A549 treated with GW870086 at 1 μM for 4 hours (cell line): ENCODE measurements around the gene ASB8. TPM values are rescaled to one million over a fixed set of nuclear protein-coding genes. Genes with fewer than 3 reads are reported as not detected.

Experiments used
- total RNA-seq: library from RNA; stranded (reverse); fragments of 200-300 nt; extraction: Qiagen RNA extraction; gene quantifications from 5 replicates; pipeline ENCODE4 v1.2.3, GENCODE V29; 2022; ENCODE audit warnings: low read depth

ASB8 gene
- 12.4 to 17.2 TPM (median 14.4 TPM) in 5 replicates for total RNA-seq

GRCh38 chr12:48157018-48157888 is at the start of gene ASB8:
TSS of gene ASB8 (minus strand) at chr12:48157515. CDS start at chr12:48153496, 4,019 bp downstream.

GRCh38 chr12:48203192-48203591 is 45.9 kb upstream of the ASB8 start, which contains the start of gene OR10AD1:
TSS of gene OR10AD1 (minus strand) at chr12:48203292. CDS start at chr12:48203292, 0 bp downstream.

GRCh38 chr12:48183091-48183875 is 26.0 kb upstream of the ASB8 start, which contains the start of gene CCDC184:
TSS of gene CCDC184 (plus strand) at chr12:48183644. CDS start at chr12:48184123, 479 bp downstream.

GRCh38 chr12:48119078-48119833 is 38.1 kb downstream of the ASB8 start, which contains the start of gene PFKM:
TSS of gene PFKM (plus strand) at chr12:48119364. CDS start at chr12:48122775, 3,411 bp downstream.

GRCh38 chr12:48105867-48106680 is 51.2 kb downstream of the ASB8 start, which contains the start of gene SENP1:
TSS of gene SENP1 (minus strand) at chr12:48106079. CDS start at chr12:48101472, 4,607 bp downstream.

Other genes starting within 250 kb of the ASB8 start
- gene TMEM106C, start 193.9 kb downstream of the ASB8 start, total RNA-seq = 119 to 142 TPM (median 124 TPM) in 5 replicates
- 0.02 to 0.08 TPM (median 0.06 TPM) in 4 of 5 replicates, not detected in the other for gene COL2A1, start 153.0 kb downstream of the ASB8 start, total RNA-seq
- 9.6 to 13.3 TPM (median 12.3 TPM) in 5 replicates for gene SENP1, start 51.4 kb downstream of the ASB8 start, total RNA-seq
- gene PFKM, start 38.2 kb downstream of the ASB8 start, total RNA-seq = 23.7 to 27.3 TPM (median 26.5 TPM) in 5 replicates
- 2.2 to 3.3 TPM (median 3.3 TPM) in 5 replicates for gene CCDC184, start 26.1 kb upstream of the ASB8 start, total RNA-seq
- gene OR10AD1, start 45.8 kb upstream of the ASB8 start, total RNA-seq = not detected in 5 replicates
- gene ZNF641, start 193.4 kb upstream of the ASB8 start, total RNA-seq = 4.8 to 8.1 TPM (median 5.7 TPM) in 5 replicates